D721Med (cell line): ENCODE results near the gene MRGPRX2.

Experiments
- DNase-seq: peaks from one replicate; pipeline ENCODE4 v3.0.0; 2011; ENCODE audit warnings: low spot score; ENCODE audit not compliant: insufficient read length
- FAIRE-seq: peaks from 2 replicates; lab custom pipeline; 2011; peaks lifted over from hg19 to GRCh38; lab: Jason Lieb, UNC
- TF ChIP-seq, protein P1 (sequence below): IDR thresholded peaks from 2 replicates; pipeline ENCODE4 v1.5.1; 2012; ENCODE audit warnings: mild to moderate bottlenecking, control low read depth; ENCODE audit not compliant: insufficient read depth; ENCODE audit errors: missing control alignments

MRGPRX2 gene

DNA sequence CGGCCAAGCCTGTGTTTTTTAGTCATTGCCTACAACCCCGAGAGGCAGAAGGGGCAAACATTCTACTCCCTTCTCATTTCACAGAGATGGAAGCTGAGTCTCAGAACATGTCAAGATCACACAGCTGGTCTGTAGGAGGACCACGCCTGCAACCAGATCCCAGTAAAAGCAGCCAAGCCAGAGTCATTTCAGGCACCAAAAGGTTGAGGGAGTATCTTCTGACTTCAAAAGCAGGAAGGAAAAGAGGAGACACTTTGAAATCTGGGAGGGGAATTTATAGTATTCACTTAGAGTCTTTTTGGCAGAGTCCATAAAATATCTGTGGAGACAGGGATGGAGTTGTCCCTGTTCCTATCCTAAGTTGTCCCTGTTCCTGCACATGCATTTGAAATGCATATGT is 38.6 kb upstream of the MRGPRX2 start:
- DNase-seq (no peak), FAIRE-seq (no peak)
- TF ChIP-seq, protein P1, sequence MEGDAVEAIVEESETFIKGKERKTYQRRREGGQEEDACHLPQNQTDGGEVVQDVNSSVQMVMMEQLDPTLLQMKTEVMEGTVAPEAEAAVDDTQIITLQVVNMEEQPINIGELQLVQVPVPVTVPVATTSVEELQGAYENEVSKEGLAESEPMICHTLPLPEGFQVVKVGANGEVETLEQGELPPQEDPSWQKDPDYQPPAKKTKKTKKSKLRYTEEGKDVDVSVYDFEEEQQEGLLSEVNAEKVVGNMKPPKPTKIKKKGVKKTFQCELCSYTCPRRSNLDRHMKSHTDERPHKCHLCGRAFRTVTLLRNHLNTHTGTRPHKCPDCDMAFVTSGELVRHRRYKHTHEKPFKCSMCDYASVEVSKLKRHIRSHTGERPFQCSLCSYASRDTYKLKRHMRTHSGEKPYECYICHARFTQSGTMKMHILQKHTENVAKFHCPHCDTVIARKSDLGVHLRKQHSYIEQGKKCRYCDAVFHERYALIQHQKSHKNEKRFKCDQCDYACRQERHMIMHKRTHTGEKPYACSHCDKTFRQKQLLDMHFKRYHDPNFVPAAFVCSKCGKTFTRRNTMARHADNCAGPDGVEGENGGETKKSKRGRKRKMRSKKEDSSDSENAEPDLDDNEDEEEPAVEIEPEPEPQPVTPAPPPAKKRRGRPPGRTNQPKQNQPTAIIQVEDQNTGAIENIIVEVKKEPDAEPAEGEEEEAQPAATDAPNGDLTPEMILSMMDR: no peak

DNA sequence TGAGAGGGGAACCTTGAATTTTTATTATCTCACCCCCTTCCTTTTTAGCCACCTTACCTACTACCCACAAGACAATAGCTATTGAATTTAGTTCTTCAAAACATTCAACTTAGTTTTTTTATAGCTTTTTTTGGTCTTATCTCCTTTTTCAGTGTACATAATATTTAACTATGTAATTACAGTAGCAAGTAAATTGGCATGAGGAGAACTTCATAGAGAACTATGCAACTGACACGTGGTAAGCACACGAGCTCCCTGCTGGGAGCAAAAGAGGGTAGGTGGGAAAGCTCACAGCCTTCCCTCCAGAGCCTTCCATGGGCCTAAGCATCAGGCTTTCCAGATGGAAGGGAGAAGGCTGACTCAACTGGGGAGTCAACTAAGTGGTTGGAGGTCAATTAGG is 34.3 kb upstream of the MRGPRX2 start:
- DNase-seq (no peak), FAIRE-seq (no peak)
- TF ChIP-seq, protein P1: no peak

DNA sequence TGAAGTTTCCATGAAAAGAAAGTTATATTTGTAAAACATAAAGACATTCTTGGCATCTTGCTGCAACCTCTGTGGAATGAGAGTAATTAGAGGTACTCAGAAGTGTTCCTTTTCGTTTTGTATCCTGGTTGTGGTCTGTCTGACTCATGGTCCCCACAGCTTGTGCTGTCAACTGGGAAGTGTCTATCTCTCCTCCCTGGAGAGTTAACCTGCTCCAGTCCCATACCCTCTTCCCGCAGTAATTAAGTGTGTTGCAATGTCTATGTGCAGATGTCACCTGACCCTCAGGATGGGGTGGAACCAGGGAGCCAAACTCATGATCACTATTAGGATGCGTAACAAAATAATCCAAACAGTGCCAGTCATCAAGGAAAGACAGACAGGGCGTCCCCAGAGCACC is 33.5 kb upstream of the MRGPRX2 start:
- TF ChIP-seq, protein P1: no peak
- FAIRE-seq: no peak
- DNase-seq: no peak

DNA sequence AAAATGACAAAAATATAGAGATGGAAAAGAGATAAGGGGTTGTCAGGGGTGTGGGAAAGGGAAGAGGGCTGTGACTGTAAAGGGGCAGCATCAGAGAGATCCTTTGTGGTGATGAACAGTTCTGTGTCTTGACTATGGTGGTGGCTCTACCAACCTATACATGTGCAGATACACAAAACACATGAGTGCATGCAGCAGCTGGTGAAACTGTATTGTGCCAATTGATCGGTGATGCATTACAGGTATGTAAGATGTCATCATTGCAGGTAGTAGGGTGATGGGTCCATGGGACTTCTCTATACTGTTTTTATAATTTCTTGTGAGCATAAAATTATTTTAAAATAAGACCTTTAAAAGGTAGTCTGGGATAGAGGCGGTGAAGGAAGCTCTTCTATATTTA is 32.3 kb upstream of the MRGPRX2 start:
- FAIRE-seq (no peak), DNase-seq (no peak)
- TF ChIP-seq, protein P1: no peak

DNA sequence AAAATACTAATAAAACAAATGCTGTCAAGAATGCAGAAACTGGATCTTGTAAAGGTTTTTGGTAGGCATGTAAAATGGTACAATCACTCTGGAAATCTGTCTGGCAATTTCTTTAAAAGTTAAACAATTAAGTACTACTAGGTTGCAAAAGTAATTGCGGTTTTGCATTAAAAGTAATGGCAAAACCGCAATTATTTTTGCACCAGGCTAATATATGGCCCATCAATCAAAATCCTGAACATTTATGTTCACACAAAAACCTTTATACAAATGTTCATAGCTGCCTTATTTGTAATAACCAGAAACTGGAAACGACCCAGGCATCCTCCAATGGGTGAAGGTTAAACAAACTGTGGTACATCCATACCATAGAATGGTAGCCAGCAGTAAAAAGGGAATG is 31.8 kb upstream of the MRGPRX2 start:
- TF ChIP-seq, protein P1: no peak
- FAIRE-seq (no peak), DNase-seq (no peak)

DNA sequence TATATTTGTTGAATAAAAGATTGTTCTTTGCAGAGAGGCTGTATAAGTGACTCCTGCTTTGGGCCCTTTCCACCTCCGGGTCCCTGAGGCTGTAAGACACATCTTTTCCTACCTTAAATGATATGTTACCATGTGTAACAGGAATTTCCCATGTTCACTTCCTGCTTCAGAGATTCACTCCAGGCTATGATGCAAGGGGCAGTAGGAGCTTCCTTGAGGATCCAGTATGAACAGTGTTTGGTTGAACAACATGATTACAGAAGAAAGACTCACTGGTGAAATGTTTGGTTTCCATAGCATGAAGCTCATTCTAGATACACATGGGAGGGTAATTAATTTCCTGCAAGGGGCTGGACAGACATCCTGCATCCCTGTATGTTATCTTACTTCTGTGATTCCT is 30.8 kb upstream of the MRGPRX2 start:
- TF ChIP-seq, protein P1: no peak
- DNase-seq (no peak), FAIRE-seq (no peak)

DNA sequence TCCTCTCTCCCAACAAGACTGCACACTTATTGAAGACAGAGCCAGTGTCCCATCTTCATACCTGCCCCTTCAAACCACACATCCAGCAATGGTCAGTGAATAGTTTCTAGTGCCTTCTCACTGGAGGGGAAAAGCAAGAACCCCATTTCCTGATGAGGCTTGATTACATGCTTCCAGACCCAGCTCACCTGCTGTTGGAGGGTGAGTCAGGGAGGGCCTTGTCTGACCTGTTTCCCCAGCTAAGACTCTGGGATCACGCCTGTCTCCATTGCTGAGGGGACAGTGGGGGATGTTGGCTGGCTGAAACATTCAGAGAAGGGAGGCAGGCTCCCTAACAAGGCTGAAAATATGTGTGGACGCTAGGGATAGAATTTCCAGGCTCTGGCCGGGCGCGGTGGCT is 28.9 kb upstream of the MRGPRX2 start:
- TF ChIP-seq, protein P1: no peak
- FAIRE-seq: no peak
- DNase-seq: no peak
